Pancreas (tissue), 10 donors: Measurements from ENCODE around the gene RASL10A. TPM values are rescaled to one million over a fixed set of nuclear protein-coding genes. Genes with fewer than 3 reads are reported as not detected.
"Not testable (repeated sequence)": the region's sequence is repeated elsewhere in the genome, so short reads cannot be mapped to it uniquely, and the experiment has no call there.

Experiments
- ATAC-seq, 4 donors: fragments of 200-7000 bp; cut with Tn5 transposase; one replicate each; pipeline versions ENCODE4 v1.8.0 to v1.9.1; 2020; ENCODE audit warnings: mild to moderate bottlenecking in 4 of 4, moderate library complexity in 4 of 4
- DNase-seq, 6 donors: peaks; one replicate each; pipeline ENCODE4 v3.0.0-alpha.2; 2020
- FAIRE-seq: peaks from 2 replicates; lab custom pipeline; 2012; peaks lifted over from hg19 to GRCh38; lab: Jason Lieb, UNC
- H3K27ac ChIP-seq, 4 donors: fragments of 200-600 bp; sonication (generic); 1 replicate in 3 of 4; 2 replicates in 1 of 4; pipeline versions ENCODE4 v1.5.0 to v1.8.0; 2020
- H3K27me3 ChIP-seq, 4 donors: fragments of 200-600 bp; one replicate each; pipeline ENCODE4 v1.8.0; 2021
- H3K36me3 ChIP-seq, 3 donors: fragments of 200-600 bp; sonication (generic) in 1 of 3; one replicate each; pipeline versions ENCODE4 v1.5.0 to v1.8.0; 2020 to 2021
- H3K4me1 ChIP-seq, 3 donors: fragments of 200-600 bp; one replicate each; pipeline ENCODE4 v1.8.0; 2021
- H3K4me3 ChIP-seq, 4 donors: fragments of 200-600 bp; sonication (generic) in 2 of 4; one replicate each; pipeline versions ENCODE4 v1.5.0 to v1.8.0; 2020 to 2021
- H3K9me3 ChIP-seq, 4 donors: fragments of 200-600 bp; one replicate each; pipeline ENCODE4 v1.8.0; 2021
- CTCF ChIP-seq, 4 donors: fragments of 200-600 bp; sonication (generic) in 3 of 4; IDR thresholded peaks; one replicate each; pipeline versions ENCODE4 v1.5.0 to v1.8.0; 2021; ENCODE audit warnings: antibody characterized with exemption in 4 of 4
- WGBS, 2 donors: extraction: QIAGEN DNeasy Blood & Tissue Kit; methylation state at CpG; one replicate each; pipeline ENCODE4 v1.1.7; 2013; 5-methylcytosine and 5-hydroxymethylcytosine counted together
- intact Hi-C, 3 donors: fragments of 100-400 bp; cut with DNase I; formaldehyde crosslinking; loops; one replicate each; pipeline versions ENCODE4 v1.11.1 to v1.14.2; 2022
- polyA plus RNA-seq, 2 donors: library from polyadenylated mRNA; stranded (reverse); fragments of 200-250 nt; gene quantifications; one replicate each; pipeline ENCODE4 v1.2.3, GENCODE V29; 2013
- total RNA-seq, 6 donors: library from RNA; stranded (reverse); fragmentation: NEBNext Ultra II Directional in 4 of 6; extraction: Animal tissue kit (Norgen Biotek cat#: 25700) in 4 of 6; gene quantifications; one replicate each; pipeline versions ENCODE4 v1.2.1 to v1.2.4, GENCODE V29; 2021 to 2023
- donor health status: healthy with polysubstance abuse.
- donor health status: DM: no; HTN: no; CAD: no; lungs with moderate emphysema.
- donor health status: DM: no; HTN: no; CAD: no.
- donor health status: control.
- donor health status: control.
- donor health status: Bipolar disorder and iron deficiency.
- donor health status: DM: yes; HTN: yes; CAD: no.
- donor health status: DM: no; HTN: no; CAD: no.
- donor health status: DM: no; HTN: no; CAD: no.
- donor health status: DM: yes; HTN: yes; CAD: no.

RASL10A gene
- total and polyA plus RNA-seq, 8 donors, result 0.24 to 4.4 (median 0.57) TPM

GRCh38 chr22:29346659-29347058 lies 31.2 kb upstream of the RASL10A start:
- no peak overlapping the region for H3K4me3 ChIP-seq
- H3K36me3 ChIP-seq, result peaks cover 3 to 48% (median 8%) of the 10 kb centered on the region in 3 donors
- no peak overlapping the region for H3K27ac ChIP-seq
- intact Hi-C loops, result no loop called here
- H3K27me3 ChIP-seq, result no peaks in the 10 kb centered on the region
- no peak for DNase-seq
- H3K4me1 ChIP-seq, result peaks cover 25 to 28% (median 26%) of the 10 kb centered on the region in 3 donors
- H3K9me3 ChIP-seq, result no peaks in the 10 kb centered on the region
- FAIRE-seq, result no peak
- no peak for ATAC-seq
- TF ChIP-seq CTCF (IDR thresholded peaks at IDR 0.05), result no peak
- 71 to 77% methylated on average over 4 of the region's 4 CpGs for WGBS, 2 donors

- peaks cover 0 to 45% (median 8%) of the 10 kb centered on the region in 3 donors for H3K36me3 ChIP-seq
Measured at GRCh38 chr22:29345932-29346331, 30.4 kb upstream of the RASL10A start.

GRCh38 chr22:29344889-29345288 lies 29.4 kb upstream of the RASL10A start:
- ATAC-seq, intact Hi-C loops, H3K9me3 ChIP-seq, FAIRE-seq, DNase-seq, H3K4me3 ChIP-seq, H3K27me3 ChIP-seq: not testable (repeated sequence)
- Histone ChIP-seq H3K4me1 (peaks cover 29 to 31% (median 31%) of the 10 kb centered on the region in 3 donors), H3K36me3 (peaks cover 0 to 47% (median 9%) of the 10 kb centered on the region in 3 donors), H3K27ac (peak overlapping the region in 1 of 4 donors; percentile 70)
- WGBS, 2 donors, result 78 to 79% methylated on average over 5 of the region's 5 CpGs

More at GRCh38 chr22:29345932-29346331, 30.4 kb upstream of the RASL10A start:
- no peak for FAIRE-seq
- no peak for DNase-seq
- Histone ChIP-seq H3K4me3 (no peak overlapping the region), H3K9me3 (no peaks in the 10 kb centered on the region), H3K4me1 (peaks cover 29 to 31% (median 31%) of the 10 kb centered on the region in 3 donors), H3K27me3 (no peaks in the 10 kb centered on the region), H3K27ac (no peak overlapping the region)
- no peak for TF ChIP-seq CTCF (IDR thresholded peaks at IDR 0.05)
- no peak for ATAC-seq
- intact Hi-C loops, result no loop called here

- TF ChIP-seq CTCF (IDR thresholded peaks at IDR 0.05), result no peak
- Histone ChIP-seq H3K27me3 (no peaks in the 10 kb centered on the region), H3K27ac (peak overlapping the region in 2 of 4 donors; percentile 63 to 70), H3K36me3 (peaks cover 0 to 43% (median 9%) of the 10 kb centered on the region in 3 donors), H3K9me3 (no peaks in the 10 kb centered on the region), H3K4me1 (peaks cover 29 to 31% (median 31%) of the 10 kb centered on the region in 3 donors), H3K4me3 (no peak overlapping the region)
- FAIRE-seq, result no peak
- ATAC-seq, result peak; percentile 70 to 86 (median 79)
- WGBS, 2 donors, result 11 to 15% methylated on average over 5 of the region's 5 CpGs
- DNase-seq, result peak; percentile 79 to 94 (median 87)
- intact Hi-C loops, result no loop called here
Measured at GRCh38 chr22:29344137-29344536, 28.6 kb upstream of the RASL10A start.

- ATAC-seq, result peak; percentile 82 to 85 (median 84)
Measured at GRCh38 chr22:29343313-29343805, 27.9 kb upstream of the RASL10A start.

More at GRCh38 chr22:29343313-29343805, 27.9 kb upstream of the RASL10A start:
- FAIRE-seq (no peak), DNase-seq (peak; percentile 78 to 94 (median 88))
- Histone ChIP-seq H3K27me3 (no peaks in the 10 kb centered on the region), H3K27ac (peak overlapping the region; percentile 63 to 71 (median 68)), H3K4me3 (no peak overlapping the region), H3K36me3 (peaks cover 3 to 43% (median 9%) of the 10 kb centered on the region in 3 donors), H3K9me3 (no peaks in the 10 kb centered on the region), H3K4me1 (peaks cover 29 to 31% (median 31%) of the 10 kb centered on the region in 3 donors)
- no peak for TF ChIP-seq CTCF (IDR thresholded peaks at IDR 0.05)
- WGBS, 2 donors, result 54 to 57% methylated on average over 7 of the region's 7 CpGs
- intact Hi-C loops, result no loop called here
